Right atrium auricular region (tissue), 2 donors: ENCODE data around the gene ZNF335. TPM values are rescaled to one million over a fixed set of nuclear protein-coding genes. Genes with fewer than 3 reads are reported as not detected.

Experiments used
- DNase-seq: peaks from one replicate; pipeline ENCODE4 v3.0.0-alpha.2; 2019; ENCODE audit warnings: low spot score
- H3K27ac ChIP-seq, 2 donors: fragments of 200-600 bp; sonication (generic); 1 replicate in 1 of 2; 2 replicates in 1 of 2; pipeline ENCODE4 v1.5.1; 2016 to 2019
- H3K27me3 ChIP-seq, 2 donors: fragments of 200-600 bp; sonication (generic); one replicate each; pipeline versions ENCODE4 v1.5.1 to v1.6.0; 2017 to 2019
- H3K36me3 ChIP-seq: fragments of 200-600 bp; sonication (generic); one replicate; pipeline ENCODE4 v1.5.1; 2016
- H3K4me1 ChIP-seq, 2 donors: fragments of 200-600 bp; sonication (generic); one replicate each; pipeline versions ENCODE4 v1.5.1 to v1.6.0; 2017 to 2019
- H3K4me3 ChIP-seq, 2 donors: fragments of 200-600 bp; sonication (generic); 1 replicate in 1 of 2; 2 replicates in 1 of 2; pipeline ENCODE4 v1.5.1; 2017 to 2019; ENCODE audit warnings: mild to moderate bottlenecking in 1 of 2, moderate library complexity in 1 of 2
- H3K9me3 ChIP-seq, 2 donors: fragments of 200-600 bp; sonication (generic); one replicate each; pipeline ENCODE4 v1.5.1; 2019
- total RNA-seq, 2 donors: library from RNA; depleted of rRNA; stranded (reverse); fragments of >200 nt; gene quantifications; one replicate each; pipeline ENCODE4 v1.1.0, GENCODE V29; 2016
- TF ChIP-seq, protein P1 (sequence below), 2 donors: fragments of 200-600 bp; sonication (generic); IDR thresholded peaks; one replicate each; pipeline ENCODE4 v1.5.1; 2019; ENCODE audit warnings: antibody characterized with exemption in 2 of 2

The ZNF335 gene
- total RNA-seq, 2 donors from 2014 or later, result 6.6 to 12.1 TPM

DNA sequence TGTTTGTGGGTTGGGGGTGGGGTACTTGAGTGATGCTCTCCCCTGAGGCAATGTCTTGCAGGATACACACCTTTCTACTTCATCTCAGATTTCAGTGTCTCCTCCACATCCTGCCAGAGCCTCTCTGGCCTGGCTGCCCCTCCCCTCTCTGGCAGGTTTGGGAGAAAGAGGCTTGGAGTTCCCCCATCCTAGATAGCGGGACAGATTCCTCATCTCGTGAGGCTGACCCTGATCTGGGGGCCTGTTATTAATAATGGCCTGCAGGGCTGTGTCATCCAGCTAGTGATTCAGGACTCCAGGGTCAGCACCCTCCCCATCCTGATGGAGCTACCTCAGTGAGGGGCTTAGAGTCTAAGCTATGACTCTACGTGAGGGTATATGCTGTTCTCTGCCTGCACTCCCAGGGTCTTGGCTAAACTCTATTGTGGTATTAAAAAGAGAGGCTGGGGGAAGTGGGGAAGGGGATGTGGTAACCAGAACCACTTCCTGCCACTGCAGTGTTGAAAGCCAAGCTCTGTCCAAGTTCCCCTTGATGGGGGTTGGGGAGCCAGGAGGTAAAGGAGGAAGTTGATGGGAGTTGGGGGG, 33.0 kb upstream of the ZNF335 start:
- H3K4me3 ChIP-seq, result no peak overlapping the region
- peaks cover 9% of the 10 kb centered on the region in 2 donors for H3K27me3 ChIP-seq
- DNase-seq, result no peak
- H3K36me3 ChIP-seq, result no peaks in the 10 kb centered on the region
- peaks cover 0 to 9% of the 10 kb centered on the region in 2 donors for H3K4me1 ChIP-seq
- H3K27ac ChIP-seq, result no peak overlapping the region
- TF ChIP-seq, protein P1, sequence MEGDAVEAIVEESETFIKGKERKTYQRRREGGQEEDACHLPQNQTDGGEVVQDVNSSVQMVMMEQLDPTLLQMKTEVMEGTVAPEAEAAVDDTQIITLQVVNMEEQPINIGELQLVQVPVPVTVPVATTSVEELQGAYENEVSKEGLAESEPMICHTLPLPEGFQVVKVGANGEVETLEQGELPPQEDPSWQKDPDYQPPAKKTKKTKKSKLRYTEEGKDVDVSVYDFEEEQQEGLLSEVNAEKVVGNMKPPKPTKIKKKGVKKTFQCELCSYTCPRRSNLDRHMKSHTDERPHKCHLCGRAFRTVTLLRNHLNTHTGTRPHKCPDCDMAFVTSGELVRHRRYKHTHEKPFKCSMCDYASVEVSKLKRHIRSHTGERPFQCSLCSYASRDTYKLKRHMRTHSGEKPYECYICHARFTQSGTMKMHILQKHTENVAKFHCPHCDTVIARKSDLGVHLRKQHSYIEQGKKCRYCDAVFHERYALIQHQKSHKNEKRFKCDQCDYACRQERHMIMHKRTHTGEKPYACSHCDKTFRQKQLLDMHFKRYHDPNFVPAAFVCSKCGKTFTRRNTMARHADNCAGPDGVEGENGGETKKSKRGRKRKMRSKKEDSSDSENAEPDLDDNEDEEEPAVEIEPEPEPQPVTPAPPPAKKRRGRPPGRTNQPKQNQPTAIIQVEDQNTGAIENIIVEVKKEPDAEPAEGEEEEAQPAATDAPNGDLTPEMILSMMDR (IDR thresholded peaks at IDR 0.05), result no peak
- H3K9me3 ChIP-seq, result no peaks in the 10 kb centered on the region

- no peak overlapping the region for H3K4me3 ChIP-seq
- TF ChIP-seq, protein P1 (IDR thresholded peaks at IDR 0.05), result no peak
- no peaks in the 10 kb centered on the region for H3K9me3 ChIP-seq
- H3K36me3 ChIP-seq, result no peaks in the 10 kb centered on the region
- DNase-seq, result no peak
- peaks cover 1 to 5% of the 10 kb centered on the region in 2 donors for H3K27me3 ChIP-seq
- H3K27ac ChIP-seq, result no peak overlapping the region
- H3K4me1 ChIP-seq, result peaks cover 0 to 9% of the 10 kb centered on the region in 2 donors
Observed at GRCh38 chr20:46004187-46004586, 32.2 kb upstream of the ZNF335 start.

- TF ChIP-seq, protein P1 (IDR thresholded peaks at IDR 0.05), result no peak
- no peak overlapping the region for H3K4me3 ChIP-seq
- no peaks in the 10 kb centered on the region for H3K27me3 ChIP-seq
- no peaks in the 10 kb centered on the region for H3K9me3 ChIP-seq
- no peak overlapping the region for H3K27ac ChIP-seq
- H3K36me3 ChIP-seq, result no peaks in the 10 kb centered on the region
- no peak for DNase-seq
- peaks cover 0 to 9% of the 10 kb centered on the region in 2 donors for H3K4me1 ChIP-seq
Observed at GRCh38 chr20:46002008-46002407, 30.0 kb upstream of the ZNF335 start.

- DNase-seq, result no peak
- Histone ChIP-seq H3K4me1 (peaks cover 0 to 9% of the 10 kb centered on the region in 2 donors), H3K4me3 (no peak overlapping the region), H3K36me3 (no peaks in the 10 kb centered on the region), H3K9me3 (no peaks in the 10 kb centered on the region), H3K27me3 (no peaks in the 10 kb centered on the region), H3K27ac (no peak overlapping the region)
- TF ChIP-seq, protein P1 (IDR thresholded peaks at IDR 0.05), result no peak
Observed at GRCh38 chr20:46001498-46001897, 29.5 kb upstream of the ZNF335 start.

DNA sequence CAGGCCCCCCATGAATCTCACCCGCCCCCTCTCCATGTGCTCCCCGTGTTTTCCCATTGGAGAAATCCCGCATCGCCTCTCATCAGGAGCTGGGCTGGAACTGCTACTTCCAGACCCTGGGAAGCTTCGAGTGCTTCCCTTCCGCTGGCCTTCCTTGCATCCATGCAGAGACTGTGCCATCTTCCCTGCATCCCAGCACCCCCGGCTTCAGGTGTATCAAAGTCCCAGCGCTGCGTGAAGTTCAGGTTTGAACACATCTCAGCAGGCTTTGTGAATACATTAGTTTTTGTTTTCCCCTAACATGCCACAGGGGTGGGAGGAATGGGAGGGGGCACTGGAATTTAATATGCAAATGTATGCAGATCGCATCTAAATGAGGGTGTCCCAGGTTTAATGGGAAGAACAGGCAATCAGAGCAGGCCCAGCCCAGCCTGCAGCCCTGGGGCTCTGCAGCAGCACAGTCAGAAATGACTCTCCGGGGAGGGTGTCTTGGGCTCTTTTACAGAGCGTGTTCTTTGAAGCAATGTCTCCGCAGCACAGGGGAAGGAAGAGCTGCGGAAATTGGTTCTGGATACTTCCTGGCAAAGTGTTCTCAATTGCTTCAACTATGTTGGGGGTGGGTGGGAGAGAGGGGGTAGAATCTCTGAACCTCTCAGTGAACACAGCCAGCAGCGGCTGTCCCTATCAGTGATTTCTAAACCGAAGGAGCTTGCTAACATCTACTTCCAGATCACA, 28.4 kb upstream of the ZNF335 start:
- H3K4me1 ChIP-seq, result peaks cover 0 to 9% of the 10 kb centered on the region in 2 donors
- H3K36me3 ChIP-seq, result no peaks in the 10 kb centered on the region
- no peak overlapping the region for H3K27ac ChIP-seq
- no peak overlapping the region for H3K4me3 ChIP-seq
- H3K27me3 ChIP-seq, result no peaks in the 10 kb centered on the region
- DNase-seq, result no peak
- TF ChIP-seq, protein P1 (IDR thresholded peaks at IDR 0.05), result no peak
- no peaks in the 10 kb centered on the region for H3K9me3 ChIP-seq
